Inflammatory macrophage treated with lipopolysaccharide for 4 hours (primary cell): ENCODE measurements around the gene PWP1.
"Not testable (repeated sequence)": the region's sequence is repeated elsewhere in the genome, so short reads cannot be mapped to it uniquely, and the experiment has no call there.

Source experiments
- DNase-seq: peaks from one replicate; pipeline ENCODE4 v3.0.0-alpha.2; 2020

The PWP1 gene

DNA sequence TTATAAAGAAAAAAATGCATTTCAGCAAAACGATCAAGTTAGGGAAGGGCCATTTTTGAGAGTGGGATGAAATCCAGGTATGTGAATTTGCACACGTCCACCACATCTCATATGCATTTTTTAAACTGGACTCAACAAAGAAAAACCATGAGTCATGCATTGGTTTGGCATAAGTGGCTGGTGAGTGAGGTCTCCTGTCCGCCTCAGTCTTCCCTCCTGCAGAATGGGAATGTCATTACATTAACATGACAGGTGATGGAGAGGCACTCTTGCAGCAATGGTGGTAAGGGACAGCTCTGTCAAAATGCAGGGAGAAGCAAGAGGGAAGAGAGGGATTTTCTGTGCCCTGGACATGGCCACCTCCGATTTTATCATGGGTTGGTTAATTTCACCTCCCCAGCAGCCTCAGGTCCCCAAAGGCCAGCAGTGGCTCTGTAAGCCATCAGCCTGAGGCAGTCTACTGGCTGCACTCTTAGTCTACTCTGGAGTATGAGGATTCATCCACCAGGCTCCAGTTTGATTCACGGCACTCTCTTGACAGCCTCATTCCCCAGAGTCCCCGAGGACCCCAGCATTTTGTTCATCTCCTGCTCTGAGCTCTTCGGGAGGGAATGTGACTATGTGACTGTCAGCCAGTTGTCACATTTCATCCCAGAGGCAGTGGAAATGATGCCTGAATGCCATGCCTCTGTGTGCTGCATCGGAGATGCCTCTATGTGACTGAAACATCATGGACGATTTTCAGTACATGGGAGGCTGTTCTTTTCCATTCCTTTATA is 17.1 kb upstream of the PWP1 start:
- no peak for DNase-seq

DNA sequence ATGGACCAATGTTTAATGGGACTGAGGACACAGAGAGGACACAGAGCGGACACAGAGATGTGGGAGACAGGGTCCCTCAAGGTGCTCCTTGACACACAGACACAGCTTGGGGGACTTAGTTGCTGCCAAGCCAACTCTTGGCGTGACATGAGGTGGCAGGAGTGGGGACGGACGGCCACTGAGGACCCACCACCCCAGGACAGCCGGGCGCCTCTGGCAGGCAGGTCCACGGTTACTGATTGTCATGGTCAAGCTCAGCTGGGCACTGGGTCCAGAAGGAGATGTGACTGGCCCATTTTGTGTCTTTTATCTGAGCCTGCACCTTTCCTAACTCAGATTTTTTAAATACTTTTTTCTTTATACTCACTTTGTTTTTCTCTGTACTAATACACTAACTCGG is 15.7 kb upstream of the PWP1 start:
- DNase-seq = no peak

DNA sequence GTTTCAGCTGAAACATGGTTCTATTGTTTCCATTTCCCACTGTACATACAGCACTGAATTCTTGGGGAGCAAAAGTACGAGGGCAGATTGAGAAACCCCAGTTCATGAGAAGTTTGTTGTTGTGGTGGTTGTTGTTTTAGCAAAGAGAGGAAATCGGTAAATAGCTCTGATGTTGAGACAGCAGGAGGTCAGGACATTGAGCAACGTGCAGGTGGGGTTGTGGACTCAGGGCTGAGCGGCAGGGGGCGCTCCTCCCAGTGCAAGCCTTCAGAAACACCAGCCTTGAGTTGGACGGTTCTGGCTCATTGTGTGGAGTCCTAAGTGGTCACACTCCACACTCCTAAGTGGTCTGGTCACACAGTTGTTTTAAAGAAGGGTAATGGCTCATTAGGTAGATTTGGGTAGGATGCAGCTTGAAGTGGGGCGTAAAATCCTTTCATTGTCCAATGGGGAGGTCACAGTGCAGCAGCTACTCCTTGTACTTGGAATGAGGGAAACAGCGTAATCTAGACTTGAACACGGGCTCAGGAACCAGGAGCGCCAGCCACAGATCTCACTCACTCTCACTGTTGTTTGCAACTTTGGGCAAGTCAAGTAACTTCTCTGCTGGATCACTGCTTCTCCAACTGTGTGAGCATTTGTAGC is 14.5 kb upstream of the PWP1 start:
- DNase-seq = peak; percentile 26

- no peak for DNase-seq
These were observed 7.9 kb upstream of the PWP1 start for GRCh38 chr12:107677671-107678070.

DNA sequence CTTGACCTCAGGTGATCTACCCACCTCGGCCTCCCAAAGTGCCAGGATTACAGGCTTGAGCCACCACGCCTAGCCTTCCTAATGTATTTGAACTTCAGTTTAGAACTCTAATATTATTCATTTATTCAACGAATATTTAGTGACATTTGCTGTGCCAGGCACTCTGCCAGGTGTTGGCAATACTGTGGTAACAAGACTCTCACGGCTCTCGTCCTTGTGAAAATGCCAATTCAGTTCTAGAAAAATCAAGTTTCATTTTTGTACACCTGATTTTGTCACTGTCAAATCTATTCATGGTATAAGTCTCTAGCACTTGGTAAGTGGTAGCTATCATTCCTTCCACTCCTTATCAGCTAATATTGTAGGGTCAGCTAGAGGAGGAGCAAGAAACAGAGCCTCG is 6.3 kb upstream of the PWP1 start:
- DNase-seq = no peak

GRCh38 chr12:107681455-107681835 is 4.2 kb upstream of the PWP1 start:
- DNase-seq = no peak

- no peak for DNase-seq
These were observed 3.5 kb upstream of the PWP1 start for GRCh38 chr12:107681836-107682820.

- DNase-seq = no peak
These were observed 1.4 kb upstream of the PWP1 start for GRCh38 chr12:107684029-107684795.

DNA sequence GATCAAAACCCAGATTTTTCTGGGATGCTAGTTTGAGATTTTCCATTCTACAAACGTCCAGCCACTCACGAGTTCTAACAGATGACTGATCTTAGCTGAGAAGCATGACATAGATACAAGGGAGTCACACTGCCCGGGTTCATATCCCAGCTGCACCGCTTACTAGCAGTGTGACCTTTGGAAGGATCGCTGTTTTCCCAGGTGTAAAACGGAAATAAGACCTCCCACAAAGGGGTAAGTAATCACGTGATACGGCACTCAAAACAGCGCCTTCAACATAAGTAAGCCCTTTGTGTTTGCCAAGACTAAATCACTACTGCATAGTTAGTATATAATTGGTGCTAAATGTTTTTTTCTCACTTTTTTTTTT is 624 bp upstream of the PWP1 start:
- DNase-seq = peak; percentile 23

DNA sequence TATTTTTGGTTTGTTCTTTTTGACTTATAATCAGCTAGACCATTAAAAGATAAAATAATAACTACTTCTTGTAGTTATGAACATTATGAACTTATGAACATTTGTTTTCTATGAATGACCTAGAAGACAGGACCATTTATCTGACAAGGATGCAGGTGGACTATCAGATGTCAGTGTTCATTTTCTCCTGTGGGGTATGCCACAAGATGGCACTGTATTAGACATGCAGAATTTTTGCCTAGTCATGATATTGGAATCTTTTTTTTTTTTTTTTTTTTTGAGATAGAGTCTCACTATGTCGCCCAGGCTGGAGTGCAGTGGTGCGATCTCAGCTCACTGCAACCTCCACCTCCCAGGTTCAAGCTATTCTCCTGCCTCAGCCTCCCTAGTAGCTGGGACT is 10.2 kb downstream of the PWP1 start:
- DNase-seq = peak; percentile 2

DNA sequence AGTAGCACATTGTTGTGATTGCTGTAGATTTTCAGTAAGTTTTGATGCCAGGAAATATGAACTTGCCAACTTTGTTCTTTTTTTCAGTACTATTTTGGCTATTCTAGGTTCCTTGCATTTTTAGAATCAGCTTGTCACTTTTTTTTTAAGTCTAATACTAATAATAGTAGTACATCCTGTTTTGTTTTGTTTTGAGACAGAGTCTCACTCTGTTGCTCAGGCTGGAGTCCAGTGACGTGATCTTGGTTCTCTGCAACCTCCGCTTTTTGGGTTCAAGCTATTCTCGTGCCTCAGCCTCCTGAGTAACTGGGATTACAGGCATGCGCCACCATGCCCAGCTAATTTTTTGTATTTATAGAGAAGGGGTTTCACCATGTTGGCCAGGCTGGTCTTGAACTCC is 16.5 kb downstream of the PWP1 start:
- no peak for DNase-seq

DNA sequence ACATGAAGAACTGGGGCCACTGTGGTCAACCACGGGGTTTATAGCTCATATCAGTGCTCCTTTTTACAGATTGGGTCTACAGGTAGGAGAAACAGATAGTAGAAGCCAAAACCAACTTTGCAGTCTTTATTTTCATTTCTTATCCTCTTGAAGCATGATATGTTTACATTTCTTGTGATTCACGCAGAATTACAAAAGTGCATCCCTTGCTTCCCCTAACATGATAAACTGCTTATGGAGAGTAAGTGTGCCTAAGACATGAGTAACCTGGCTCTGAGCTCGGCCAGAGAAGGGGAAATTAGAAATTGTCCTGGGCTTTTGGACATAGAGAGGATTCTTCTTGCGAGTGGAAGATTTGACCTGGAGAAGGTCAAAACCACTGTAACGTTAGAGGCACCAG is 18.4 kb downstream of the PWP1 start:
- no peak for DNase-seq

DNA sequence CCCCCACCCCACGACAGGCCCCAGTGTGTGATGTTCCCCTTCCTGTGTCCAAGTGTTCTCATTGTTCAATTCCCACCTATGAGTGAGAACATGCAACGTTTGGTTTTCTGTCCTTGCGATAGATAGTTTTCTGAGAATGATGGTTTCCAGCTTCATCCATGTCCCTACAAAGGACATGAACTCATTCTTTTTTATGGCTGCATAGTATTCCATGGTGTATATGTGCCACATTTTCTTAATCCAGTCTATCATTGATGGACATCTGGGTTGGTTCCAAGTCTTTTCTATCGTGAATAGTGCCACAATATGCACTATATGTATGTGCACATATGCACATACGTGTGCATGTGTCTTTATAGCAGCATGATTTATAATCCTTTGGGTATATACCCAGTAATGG is 19.9 kb downstream of the PWP1 start:
- DNase-seq = not testable (repeated sequence)

- no peak for DNase-seq
These were observed 30.2 kb downstream of the PWP1 start for GRCh38 chr12:107715780-107716179.

DNA sequence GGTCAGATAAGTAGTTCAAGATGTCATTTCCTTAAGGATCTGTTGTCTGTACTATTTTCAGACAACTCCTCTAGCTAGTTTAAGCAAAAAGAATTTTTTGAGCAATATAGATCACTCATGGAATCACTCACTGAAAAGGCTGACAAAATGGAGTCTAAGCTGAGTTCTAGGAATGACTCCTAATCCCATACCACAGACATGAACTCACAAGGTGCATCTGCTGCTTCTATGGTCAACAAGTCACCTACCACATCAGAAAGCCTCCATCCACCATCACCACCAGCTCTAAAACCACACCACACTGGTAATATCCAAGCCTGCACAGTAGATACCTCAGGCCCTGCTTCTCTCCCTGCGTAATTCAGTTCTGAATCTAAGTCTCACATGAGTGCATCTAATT is 33.0 kb downstream of the PWP1 start:
- DNase-seq = no peak

DNA sequence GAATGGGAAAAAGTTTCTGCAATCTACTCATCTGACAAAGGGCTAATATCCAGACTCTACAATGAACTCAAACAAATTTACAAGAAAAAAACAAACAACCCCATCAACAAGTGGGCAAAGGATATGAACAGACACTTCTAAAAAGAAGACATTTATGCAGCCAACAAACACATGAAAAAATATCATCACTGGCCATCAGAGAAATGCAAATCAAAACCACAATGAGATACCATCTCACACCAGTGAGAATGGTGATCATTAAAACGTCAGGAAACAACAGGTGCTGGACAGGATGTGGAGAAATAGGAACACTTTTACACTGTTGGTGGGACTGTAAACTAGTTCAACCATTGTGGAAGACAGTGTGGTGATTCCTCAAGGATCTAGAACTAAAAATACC is 41.7 kb downstream of the PWP1 start:
- DNase-seq = not testable (repeated sequence)

- DNase-seq = not testable (repeated sequence)
These were observed 42.1 kb downstream of the PWP1 start for GRCh38 chr12:107727742-107728141.

- no peak for DNase-seq
These were observed 45.2 kb downstream of the PWP1 start for GRCh38 chr12:107730618-107731341.

- no peak for DNase-seq
These were observed 45.8 kb downstream of the PWP1 start for GRCh38 chr12:107731366-107731765.

DNA sequence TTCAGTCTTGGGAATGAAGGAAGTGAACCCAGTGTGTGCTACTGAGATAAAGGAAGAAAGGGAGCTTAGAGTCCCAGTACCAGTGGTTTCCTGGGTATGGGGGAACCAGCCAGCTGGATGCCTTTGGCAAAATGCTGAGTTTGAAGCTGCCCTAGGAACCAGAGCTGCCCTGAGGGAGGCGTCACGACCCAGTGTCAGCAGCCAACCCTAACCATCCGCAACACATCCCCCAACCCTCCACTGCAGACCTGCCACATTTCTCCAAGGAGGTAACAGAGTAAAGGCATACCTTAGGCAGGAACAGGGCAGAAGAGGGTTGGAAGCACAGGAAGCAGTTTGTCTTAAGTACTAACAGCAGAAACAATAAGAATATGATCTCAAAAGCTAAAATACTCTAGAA is 46.8 kb downstream of the PWP1 start:
- DNase-seq = no peak

DNA sequence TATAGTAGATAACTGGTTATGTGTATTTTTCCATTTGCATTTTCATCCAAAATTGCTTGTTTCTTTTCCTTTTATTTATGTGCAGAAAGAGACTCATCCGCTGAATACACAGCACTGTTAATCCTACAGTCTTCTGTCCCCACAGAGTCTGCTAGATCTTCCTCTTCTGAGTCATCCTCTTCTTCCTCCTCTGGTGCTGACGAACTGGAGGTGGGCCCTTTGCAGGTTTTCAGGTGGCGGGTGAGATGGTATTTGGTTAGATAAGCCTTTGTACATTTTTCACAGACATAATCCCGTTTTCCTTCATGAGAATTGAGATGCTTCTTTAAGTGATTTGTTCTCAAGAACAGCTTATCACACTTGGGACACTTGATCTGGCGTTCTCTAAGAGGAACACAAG is 48.5 kb downstream of the PWP1 start:
- no peak for DNase-seq

GRCh38 chr12:107735763-107736162 is 50.2 kb downstream of the PWP1 start:
- DNase-seq = no peak
